Uterus (tissue), 4 donors: ENCODE data around the gene RHBG. TPM values are rescaled to one million over a fixed set of nuclear protein-coding genes. Genes with fewer than 3 reads are reported as not detected.

Experiments
- DNase-seq, 2 donors: peaks; one replicate each; pipeline ENCODE4 v3.0.0-alpha.2; 2019 to 2020
- H3K27ac ChIP-seq, 2 donors: fragments of 200-600 bp; sonication (generic); 1 replicate in 1 of 2; 2 replicates in 1 of 2; pipeline ENCODE4 v1.5.1; 2016 to 2018
- H3K27me3 ChIP-seq, 2 donors: fragments of 200-600 bp; sonication (generic); one replicate each; pipeline ENCODE4 v1.5.1; 2018 to 2019; ENCODE audit warnings: control low read depth in 1 of 2
- H3K36me3 ChIP-seq, 2 donors: fragments of 200-600 bp; sonication (generic); one replicate each; pipeline ENCODE4 v1.5.1; 2019; ENCODE audit warnings: control low read depth in 1 of 2
- H3K4me1 ChIP-seq, 2 donors: fragments of 200-600 bp; sonication (generic); one replicate each; pipeline ENCODE4 v1.5.1; 2018 to 2019; ENCODE audit warnings: control low read depth in 1 of 2
- H3K4me3 ChIP-seq, 2 donors: fragments of 200-600 bp; sonication (generic); 1 replicate in 1 of 2; 2 replicates in 1 of 2; pipeline ENCODE4 v1.5.1; 2018 to 2019; ENCODE audit warnings: mild to moderate bottlenecking in 1 of 2
- H3K9me3 ChIP-seq, 2 donors: fragments of 200-600 bp; sonication (generic); one replicate each; pipeline ENCODE4 v1.5.1; 2019; ENCODE audit warnings: control low read depth in 1 of 2
- CTCF ChIP-seq, 4 experiments: fragments of 200-600 bp in 2 of 4; fragments of 450-650 bp in 2 of 4; sonication (generic) in 2 of 4; IDR thresholded peaks; one replicate each; pipeline ENCODE4 v1.5.1; 2016 to 2019; ENCODE audit warnings: antibody characterized with exemption in 4 of 4, mild to moderate bottlenecking in 2 of 4, moderate library complexity in 1 of 4
- POLR2A ChIP-seq, 2 donors: fragments of 450-650 bp; IDR thresholded peaks; one replicate each; pipeline ENCODE4 v1.6.1; 2016; ENCODE audit warnings: antibody characterized with exemption in 2 of 2, mild to moderate bottlenecking in 1 of 2, moderate library complexity in 1 of 2
- intact Hi-C: fragments of 100-400 bp; cut with DNase I; formaldehyde crosslinking; loops from one replicate; pipeline ENCODE4 v1.15.1; 2023; ENCODE audit warnings: low total_unique reads
- total RNA-seq, 4 donors: library from RNA; depleted of rRNA in 3 of 4; stranded (reverse); fragments of >200 nt in 3 of 4; gene quantifications; one replicate each; pipeline versions ENCODE4 v1.1.0 to v1.2.4, GENCODE V29; 2014 to 2023
- donor health status: DM: yes; HTN: yes; CAD: no.

RHBG gene
- total RNA-seq, 4 donors from 2014 or later: 0.49 TPM; not detected in 3

DNA sequence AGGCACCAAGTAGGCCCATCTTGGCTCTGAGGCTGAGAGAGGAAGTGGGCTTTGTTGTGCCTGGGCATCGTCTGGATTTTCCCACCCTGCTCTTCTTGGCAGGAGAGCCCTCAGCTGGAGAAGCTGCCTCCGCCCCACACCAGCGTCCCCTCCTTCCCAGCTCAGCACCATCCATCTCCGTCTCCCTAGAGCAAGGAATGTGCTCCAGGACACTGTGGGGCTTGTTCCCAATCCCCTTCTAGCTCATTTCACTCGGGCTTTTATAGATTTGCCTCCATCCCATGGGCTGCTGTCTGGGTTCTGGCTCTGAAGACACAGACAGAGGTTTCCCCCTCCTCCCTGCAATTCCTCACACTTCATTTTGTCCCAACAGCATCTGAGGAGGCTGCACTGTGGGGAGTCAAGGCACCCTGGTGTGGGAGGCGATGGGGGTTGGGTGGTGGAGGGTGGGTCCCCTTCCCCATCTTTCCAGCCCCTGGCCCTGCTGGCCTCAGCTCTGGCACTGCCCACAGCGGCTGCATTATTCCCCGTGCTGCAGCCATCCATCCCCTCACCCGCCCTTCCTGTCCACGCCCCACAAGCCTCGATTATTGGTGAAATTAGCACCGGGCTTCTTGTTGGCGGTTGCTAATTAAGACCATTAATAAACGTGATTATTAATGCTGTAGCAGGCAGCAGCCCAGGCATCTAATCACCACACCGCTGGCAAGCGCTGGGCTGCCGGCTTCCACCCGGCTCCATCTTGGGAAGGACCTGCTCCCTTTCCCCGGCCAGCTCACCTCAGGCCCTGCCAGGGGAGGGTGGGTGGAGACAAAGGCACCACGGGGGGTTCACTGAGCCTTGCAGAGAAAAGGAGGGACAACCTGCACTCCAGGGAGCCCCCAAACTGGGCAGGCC lies 21.7 kb downstream of the RHBG start:
- Histone ChIP-seq H3K4me3 (no peak overlapping the region), H3K27me3 (no peaks in the 10 kb centered on the region), H3K9me3 (no peaks in the 10 kb centered on the region), H3K36me3 (no peaks in the 10 kb centered on the region), H3K4me1 (peaks cover 0 to 4% of the 10 kb centered on the region in 2 donors), H3K27ac (no peak overlapping the region)
- intact Hi-C loops: no loop called here
- TF ChIP-seq CTCF (IDR thresholded peaks at IDR 0.05): no peak
- TF ChIP-seq POLR2A (IDR thresholded peaks at IDR 0.05): no peak
- DNase-seq: no peak

GRCh38 chr1:156391366-156391677 lies 22.3 kb downstream of the RHBG start:
- TF ChIP-seq POLR2A (IDR thresholded peaks at IDR 0.05) (no peak), CTCF (IDR thresholded peaks at IDR 0.05) (no peak)
- H3K9me3 ChIP-seq: no peaks in the 10 kb centered on the region
- H3K27ac ChIP-seq: no peak overlapping the region
- no peak for DNase-seq
- intact Hi-C loops: no loop called here
- no peaks in the 10 kb centered on the region for H3K36me3 ChIP-seq
- peaks cover 0 to 4% of the 10 kb centered on the region in 2 donors for H3K4me1 ChIP-seq
- H3K4me3 ChIP-seq: no peak overlapping the region
- no peaks in the 10 kb centered on the region for H3K27me3 ChIP-seq

DNA sequence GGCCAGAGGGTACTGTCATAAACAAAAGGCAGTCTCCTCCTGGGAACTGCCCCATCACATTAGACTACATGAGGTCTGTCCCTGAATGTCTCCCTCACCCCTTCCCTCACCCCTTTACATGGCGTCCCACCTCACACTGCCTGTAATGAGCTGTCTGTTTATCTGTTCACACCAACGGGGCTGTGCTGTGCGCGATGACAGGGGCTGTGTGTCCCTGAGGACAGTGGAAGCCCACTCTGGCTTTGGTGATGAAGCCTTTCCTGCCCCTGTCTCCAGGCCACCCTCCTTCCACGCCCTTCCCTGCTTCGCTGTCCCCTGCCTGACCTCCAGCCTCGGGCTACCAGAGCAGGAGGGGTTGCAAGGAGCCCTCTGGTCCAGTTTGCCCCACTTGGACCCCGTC lies 22.7 kb downstream of the RHBG start:
- TF ChIP-seq POLR2A (IDR thresholded peaks at IDR 0.05) (no peak), CTCF (IDR thresholded peaks at IDR 0.05) (no peak)
- no peaks in the 10 kb centered on the region for H3K27me3 ChIP-seq
- peaks cover 0 to 4% of the 10 kb centered on the region in 2 donors for H3K4me1 ChIP-seq
- H3K27ac ChIP-seq: no peak overlapping the region
- intact Hi-C loops: no loop called here
- no peaks in the 10 kb centered on the region for H3K9me3 ChIP-seq
- no peak overlapping the region for H3K4me3 ChIP-seq
- no peak for DNase-seq
- no peaks in the 10 kb centered on the region for H3K36me3 ChIP-seq

GRCh38 chr1:156392452-156392853 lies 23.4 kb downstream of the RHBG start:
- Histone ChIP-seq H3K27ac (no peak overlapping the region), H3K4me3 (no peak overlapping the region), H3K27me3 (no peaks in the 10 kb centered on the region), H3K9me3 (no peaks in the 10 kb centered on the region), H3K4me1 (peaks cover 0 to 4% of the 10 kb centered on the region in 2 donors), H3K36me3 (no peaks in the 10 kb centered on the region)
- TF ChIP-seq CTCF (IDR thresholded peaks at IDR 0.05) (no peak), POLR2A (IDR thresholded peaks at IDR 0.05) (no peak)
- DNase-seq: no peak
- intact Hi-C loops: no loop called here

- Histone ChIP-seq H3K36me3 (no peaks in the 10 kb centered on the region), H3K27ac (no peak overlapping the region), H3K4me1 (peaks cover 0 to 4% of the 10 kb centered on the region in 2 donors), H3K9me3 (no peaks in the 10 kb centered on the region), H3K27me3 (no peaks in the 10 kb centered on the region), H3K4me3 (no peak overlapping the region)
- DNase-seq: no peak
- intact Hi-C loops: no loop called here
- TF ChIP-seq POLR2A (IDR thresholded peaks at IDR 0.05): no peak
- no peak for TF ChIP-seq CTCF (IDR thresholded peaks at IDR 0.05)
Observed at GRCh38 chr1:156393095-156393494, 24.1 kb downstream of the RHBG start.
